HEK293 (cell line): ENCODE results near the gene CNPY1.
A peak's percentile ranks its signal among the peaks of the same experiment; 100 is the strongest.

Source experiments
- GLIS2 ChIP-seq: fragments of 450-650 bp; formaldehyde crosslinking; IDR thresholded peaks from 2 replicates; pipeline ENCODE4 v1.5.1; 2016; ENCODE audit warnings: missing biosample characterization, missing genetic modification characterization
- KLF9 ChIP-seq: fragments of 450-650 bp; formaldehyde crosslinking; IDR thresholded peaks from 2 replicates; pipeline ENCODE4 v1.5.1; 2016; ENCODE audit warnings: missing biosample characterization, missing genetic modification characterization, low read depth
- MYNN ChIP-seq: fragments of 450-650 bp; formaldehyde crosslinking; IDR thresholded peaks from 2 replicates; pipeline ENCODE4 v1.5.1; 2016; ENCODE audit warnings: missing biosample characterization, missing genetic modification characterization, borderline replicate concordance
- SP2 ChIP-seq: fragments of 450-650 bp; formaldehyde crosslinking; IDR thresholded peaks from 2 replicates; pipeline ENCODE4 v1.5.1; 2016; ENCODE audit warnings: missing biosample characterization, missing genetic modification characterization
- SP3 ChIP-seq: fragments of 450-650 bp; formaldehyde crosslinking; IDR thresholded peaks from 2 replicates; pipeline ENCODE4 v1.5.1; 2016; ENCODE audit warnings: missing biosample characterization, missing genetic modification characterization
- ZBTB21 ChIP-seq: fragments of 450-650 bp; formaldehyde crosslinking; IDR thresholded peaks from 2 replicates; pipeline ENCODE4 v1.5.1; 2017; ENCODE audit warnings: missing biosample characterization, missing genetic modification characterization
- ZBTB7A ChIP-seq: fragments of 450-650 bp; formaldehyde crosslinking; IDR thresholded peaks from 2 replicates; pipeline ENCODE4 v1.5.1; 2016; ENCODE audit warnings: low read depth, missing biosample characterization, missing genetic modification characterization
- ZBTB8A ChIP-seq: fragments of 450-650 bp; formaldehyde crosslinking; IDR thresholded peaks from 2 replicates; pipeline ENCODE4 v1.5.1; 2016; ENCODE audit warnings: missing biosample characterization, missing genetic modification characterization
- ZIC2 ChIP-seq: fragments of 450-650 bp; formaldehyde crosslinking; IDR thresholded peaks from 2 replicates; pipeline ENCODE4 v1.5.1; 2016; ENCODE audit warnings: missing biosample characterization, missing genetic modification characterization
- ZNF121 ChIP-seq: fragments of 450-650 bp; formaldehyde crosslinking; IDR thresholded peaks from 2 replicates; pipeline ENCODE4 v1.5.1; 2016; ENCODE audit warnings: missing biosample characterization, missing genetic modification characterization
- ZNF2 ChIP-seq: fragments of 450-650 bp; formaldehyde crosslinking; IDR thresholded peaks from 2 replicates; pipeline ENCODE4 v1.5.1; 2016; ENCODE audit warnings: missing biosample characterization, missing genetic modification characterization
- ZNF202 ChIP-seq: fragments of 450-650 bp; formaldehyde crosslinking; IDR thresholded peaks from 2 replicates; pipeline ENCODE4 v1.5.1; 2016; ENCODE audit warnings: missing biosample characterization, missing genetic modification characterization, borderline replicate concordance
- ZNF248 ChIP-seq: fragments of 450-650 bp; formaldehyde crosslinking; IDR thresholded peaks from 2 replicates; pipeline ENCODE4 v1.5.1; 2017; ENCODE audit warnings: missing biosample characterization, missing genetic modification characterization
- ZNF366 ChIP-seq: fragments of 450-650 bp; formaldehyde crosslinking; conservative IDR thresholded peaks from 2 replicates; pipeline ENCODE4 v1.5.1; 2016; ENCODE audit warnings: missing biosample characterization, missing genetic modification characterization
- ZNF398 ChIP-seq: fragments of 450-650 bp; formaldehyde crosslinking; IDR thresholded peaks from 2 replicates; pipeline ENCODE4 v1.5.1; 2017; ENCODE audit warnings: missing biosample characterization, missing genetic modification characterization
- ZNF426 ChIP-seq: fragments of 450-650 bp; formaldehyde crosslinking; IDR thresholded peaks from 2 replicates; pipeline ENCODE4 v1.5.1; 2017; ENCODE audit warnings: missing biosample characterization, missing genetic modification characterization, mild to moderate bottlenecking, inconsistent platforms, moderate library complexity
- ZNF529 ChIP-seq: fragments of 450-650 bp; formaldehyde crosslinking; IDR thresholded peaks from 2 replicates; pipeline ENCODE4 v1.5.1; 2017; ENCODE audit warnings: missing genetic modification characterization, missing biosample characterization; ENCODE audit not compliant: insufficient replicate concordance
- ZNF560 ChIP-seq: fragments of 450-650 bp; formaldehyde crosslinking; IDR thresholded peaks from 2 replicates; pipeline ENCODE4 v1.5.1; 2017; ENCODE audit warnings: missing biosample characterization, missing genetic modification characterization, borderline replicate concordance
- ZNF585B ChIP-seq: fragments of 450-650 bp; formaldehyde crosslinking; IDR thresholded peaks from 2 replicates; pipeline ENCODE4 v1.5.1; 2016; ENCODE audit warnings: missing biosample characterization, missing genetic modification characterization
- ZNF600 ChIP-seq: fragments of 450-650 bp; formaldehyde crosslinking; IDR thresholded peaks from 2 replicates; pipeline ENCODE4 v1.5.1; 2016; ENCODE audit warnings: missing biosample characterization, missing genetic modification characterization
- ZNF692 ChIP-seq: fragments of 450-650 bp; formaldehyde crosslinking; IDR thresholded peaks from 2 replicates; pipeline ENCODE4 v1.5.1; 2016; ENCODE audit warnings: missing biosample characterization, missing genetic modification characterization
- ZNF776 ChIP-seq: fragments of 450-650 bp; formaldehyde crosslinking; IDR thresholded peaks from 2 replicates; pipeline ENCODE4 v1.5.0; 2017; ENCODE audit warnings: missing biosample characterization, missing genetic modification characterization, borderline replicate concordance
- ZNF843 ChIP-seq: fragments of 450-650 bp; formaldehyde crosslinking; IDR thresholded peaks from 2 replicates; pipeline ENCODE4 v1.5.1; 2016; ENCODE audit warnings: missing biosample characterization, missing genetic modification characterization
- ZSCAN16 ChIP-seq: fragments of 450-650 bp; formaldehyde crosslinking; IDR thresholded peaks from 2 replicates; pipeline ENCODE4 v1.5.1; 2016; ENCODE audit warnings: missing biosample characterization, missing genetic modification characterization
- ZXDB ChIP-seq: fragments of 450-650 bp; formaldehyde crosslinking; IDR thresholded peaks from 2 replicates; pipeline ENCODE4 v1.5.1; 2016; ENCODE audit warnings: missing biosample characterization, missing genetic modification characterization
- TF ChIP-seq, protein P1 (sequence below): fragments of 450-650 bp; formaldehyde crosslinking; IDR thresholded peaks from 2 replicates; pipeline ENCODE4; 2016; ENCODE audit warnings: missing biosample characterization, missing genetic modification characterization
- TF ChIP-seq, protein P2 (sequence below): fragments of 450-650 bp; formaldehyde crosslinking; IDR thresholded peaks from 2 replicates; pipeline ENCODE4 v1.5.1; 2016; ENCODE audit warnings: missing biosample characterization, missing genetic modification characterization
- TF ChIP-seq, protein P3 (sequence below): fragments of 450-650 bp; formaldehyde crosslinking; IDR thresholded peaks from 2 replicates; pipeline ENCODE4 v1.5.1; 2016; ENCODE audit warnings: missing biosample characterization, missing genetic modification characterization

The CNPY1 gene

DNA sequence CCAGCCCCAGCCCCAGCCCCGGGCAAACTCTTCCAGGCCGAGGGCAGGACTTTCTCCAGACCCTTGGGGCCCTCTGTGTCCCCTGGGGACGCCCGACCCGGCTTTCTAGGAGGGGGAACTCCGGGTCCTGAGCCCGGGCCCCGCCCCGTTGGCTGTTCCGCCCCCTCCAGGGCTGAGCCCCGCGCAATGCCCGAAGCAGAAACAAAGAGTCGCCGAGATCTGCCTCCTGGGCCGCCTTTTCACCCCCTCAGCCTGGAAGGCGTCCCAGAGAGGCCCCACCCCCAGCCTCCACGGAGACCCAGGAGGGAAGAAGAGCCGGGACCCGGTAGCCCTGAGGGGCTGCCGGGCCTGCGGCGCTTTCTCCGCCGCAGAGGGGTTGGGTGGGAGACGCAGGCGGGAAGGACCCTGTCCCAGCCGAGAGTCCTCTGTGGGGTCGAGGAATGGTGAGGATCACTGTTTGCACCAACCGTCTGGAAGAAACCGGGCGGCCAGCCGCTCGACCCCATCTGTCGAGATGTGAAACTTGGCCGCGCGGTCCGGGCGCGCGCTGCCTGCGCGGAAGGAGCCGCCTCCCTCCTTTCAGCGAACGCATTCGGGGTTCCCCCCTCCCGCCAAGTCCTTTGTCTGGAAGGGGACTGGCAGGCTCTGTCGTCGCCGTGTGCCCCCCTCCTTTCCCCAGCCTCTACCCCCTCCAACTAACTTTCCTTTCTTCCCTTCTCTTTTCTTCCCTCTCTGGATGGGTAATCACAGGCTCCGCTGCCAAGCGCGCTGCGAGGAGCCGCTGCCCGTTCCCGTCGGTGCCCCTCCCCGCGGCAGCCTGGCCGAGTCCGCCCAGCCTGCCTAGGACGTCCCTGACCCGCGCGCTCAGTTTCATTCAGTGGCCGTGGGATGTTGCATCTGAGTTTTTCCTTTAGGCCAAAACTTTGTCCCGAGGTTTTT is 78.2 kb downstream of the CNPY1 start (continued):
- TF ChIP-seq ZNF202: no peak
- TF ChIP-seq KLF9 (tag by site-specific recombination): peak; percentile 12; the same call in 1 of the 2 replicates
- TF ChIP-seq, protein P1, sequence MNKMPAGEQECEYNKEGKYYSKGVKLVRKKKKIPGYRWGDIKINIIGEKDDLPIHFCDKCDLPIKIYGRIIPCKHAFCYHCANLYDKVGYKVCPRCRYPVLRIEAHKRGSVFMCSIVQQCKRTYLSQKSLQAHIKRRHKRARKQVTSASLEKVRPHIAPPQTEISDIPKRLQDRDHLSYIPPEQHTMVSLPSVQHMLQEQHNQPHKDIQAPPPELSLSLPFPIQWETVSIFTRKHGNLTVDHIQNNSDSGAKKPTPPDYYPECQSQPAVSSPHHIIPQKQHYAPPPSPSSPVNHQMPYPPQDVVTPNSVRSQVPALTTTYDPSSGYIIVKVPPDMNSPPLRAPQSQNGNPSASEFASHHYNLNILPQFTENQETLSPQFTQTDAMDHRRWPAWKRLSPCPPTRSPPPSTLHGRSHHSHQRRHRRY (tag by site-specific recombination): no peak
- peak; percentile 87 for TF ChIP-seq ZBTB8A (tag by site-specific recombination)
- TF ChIP-seq GLIS2 (tag by site-specific recombination): peak; percentile 71
- 0 out of 2 replicates have a peak, but pooled peaks have one; percentile 51 for TF ChIP-seq ZNF2
- TF ChIP-seq ZNF692 (tag by site-specific recombination): peak; percentile 36; the same call in 1 of the 2 replicates
- TF ChIP-seq ZBTB7A (tag by site-specific recombination): peak; percentile 61; the same call in 1 of the 2 replicates
- peak; percentile 85 for TF ChIP-seq ZNF366 (tag by site-specific recombination)
- peak; percentile 12; the same call in 1 of the 2 replicates for TF ChIP-seq ZXDB (tag by site-specific recombination)
- no peak for TF ChIP-seq MYNN
- no peak for TF ChIP-seq ZSCAN16
- TF ChIP-seq ZBTB21: no peak
- TF ChIP-seq SP3 (tag by site-specific recombination): 0 out of 2 replicates have a peak, but pooled peaks have one; percentile 45
- TF ChIP-seq ZNF426 (tag by site-specific recombination): no peak
- TF ChIP-seq ZNF560: no peak
- no peak for TF ChIP-seq ZNF776 (tag by site-specific recombination)
- TF ChIP-seq ZIC2: 0 out of 2 replicates have a peak, but pooled peaks have one; percentile 8
- peak; percentile 69 for TF ChIP-seq SP2 (tag by site-specific recombination)
- TF ChIP-seq ZNF843 (tag by site-specific recombination): no peak
- TF ChIP-seq, protein P2, sequence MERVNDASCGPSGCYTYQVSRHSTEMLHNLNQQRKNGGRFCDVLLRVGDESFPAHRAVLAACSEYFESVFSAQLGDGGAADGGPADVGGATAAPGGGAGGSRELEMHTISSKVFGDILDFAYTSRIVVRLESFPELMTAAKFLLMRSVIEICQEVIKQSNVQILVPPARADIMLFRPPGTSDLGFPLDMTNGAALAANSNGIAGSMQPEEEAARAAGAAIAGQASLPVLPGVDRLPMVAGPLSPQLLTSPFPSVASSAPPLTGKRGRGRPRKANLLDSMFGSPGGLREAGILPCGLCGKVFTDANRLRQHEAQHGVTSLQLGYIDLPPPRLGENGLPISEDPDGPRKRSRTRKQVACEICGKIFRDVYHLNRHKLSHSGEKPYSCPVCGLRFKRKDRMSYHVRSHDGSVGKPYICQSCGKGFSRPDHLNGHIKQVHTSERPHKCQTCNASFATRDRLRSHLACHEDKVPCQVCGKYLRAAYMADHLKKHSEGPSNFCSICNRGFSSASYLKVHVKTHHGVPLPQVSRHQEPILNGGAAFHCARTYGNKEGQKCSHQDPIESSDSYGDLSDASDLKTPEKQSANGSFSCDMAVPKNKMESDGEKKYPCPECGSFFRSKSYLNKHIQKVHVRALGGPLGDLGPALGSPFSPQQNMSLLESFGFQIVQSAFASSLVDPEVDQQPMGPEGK (tag by site-specific recombination): peak; percentile 80; the same call in 1 of the 2 replicates
- TF ChIP-seq, protein P3, sequence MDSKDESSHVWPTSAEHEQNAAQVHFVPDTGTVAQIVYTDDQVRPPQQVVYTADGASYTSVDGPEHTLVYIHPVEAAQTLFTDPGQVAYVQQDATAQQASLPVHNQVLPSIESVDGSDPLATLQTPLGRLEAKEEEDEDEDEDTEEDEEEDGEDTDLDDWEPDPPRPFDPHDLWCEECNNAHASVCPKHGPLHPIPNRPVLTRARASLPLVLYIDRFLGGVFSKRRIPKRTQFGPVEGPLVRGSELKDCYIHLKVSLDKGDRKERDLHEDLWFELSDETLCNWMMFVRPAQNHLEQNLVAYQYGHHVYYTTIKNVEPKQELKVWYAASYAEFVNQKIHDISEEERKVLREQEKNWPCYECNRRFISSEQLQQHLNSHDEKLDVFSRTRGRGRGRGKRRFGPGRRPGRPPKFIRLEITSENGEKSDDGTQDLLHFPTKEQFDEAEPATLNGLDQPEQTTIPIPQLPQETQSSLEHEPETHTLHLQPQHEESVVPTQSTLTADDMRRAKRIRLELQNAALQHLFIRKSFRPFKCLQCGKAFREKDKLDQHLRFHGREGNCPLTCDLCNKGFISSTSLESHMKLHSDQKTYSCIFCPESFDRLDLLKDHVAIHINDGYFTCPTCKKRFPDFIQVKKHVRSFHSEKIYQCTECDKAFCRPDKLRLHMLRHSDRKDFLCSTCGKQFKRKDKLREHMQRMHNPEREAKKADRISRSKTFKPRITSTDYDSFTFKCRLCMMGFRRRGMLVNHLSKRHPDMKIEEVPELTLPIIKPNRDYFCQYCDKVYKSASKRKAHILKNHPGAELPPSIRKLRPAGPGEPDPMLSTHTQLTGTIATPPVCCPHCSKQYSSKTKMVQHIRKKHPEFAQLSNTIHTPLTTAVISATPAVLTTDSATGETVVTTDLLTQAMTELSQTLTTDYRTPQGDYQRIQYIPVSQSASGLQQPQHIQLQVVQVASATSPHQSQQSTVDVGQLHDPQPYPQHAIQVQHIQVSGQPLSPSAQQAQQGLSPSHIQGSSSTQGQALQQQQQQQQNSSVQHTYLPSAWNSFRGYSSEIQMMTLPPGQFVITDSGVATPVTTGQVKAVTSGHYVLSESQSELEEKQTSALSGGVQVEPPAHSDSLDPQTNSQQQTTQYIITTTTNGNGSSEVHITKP (tag by site-specific recombination): peak; percentile 53
- TF ChIP-seq ZNF600 (tag by site-specific recombination): peak; percentile 75
- TF ChIP-seq ZNF398 (tag by site-specific recombination): peak; percentile 97
- no peak for TF ChIP-seq ZNF585B (tag by site-specific recombination)
- TF ChIP-seq ZNF121 (tag by site-specific recombination): no peak
- TF ChIP-seq ZNF529 (tag by site-specific recombination): no peak
- no peak for TF ChIP-seq ZNF248 (tag by site-specific recombination)
